Measurements from ENCODE around the gene TMEM208. TPM values are rescaled to one million over a fixed set of nuclear protein-coding genes. Genes with fewer than 3 reads are reported as not detected.

The TMEM208 gene
- total RNA-seq, 1 donor from 2014 or later, result 47.5 TPM

DNA sequence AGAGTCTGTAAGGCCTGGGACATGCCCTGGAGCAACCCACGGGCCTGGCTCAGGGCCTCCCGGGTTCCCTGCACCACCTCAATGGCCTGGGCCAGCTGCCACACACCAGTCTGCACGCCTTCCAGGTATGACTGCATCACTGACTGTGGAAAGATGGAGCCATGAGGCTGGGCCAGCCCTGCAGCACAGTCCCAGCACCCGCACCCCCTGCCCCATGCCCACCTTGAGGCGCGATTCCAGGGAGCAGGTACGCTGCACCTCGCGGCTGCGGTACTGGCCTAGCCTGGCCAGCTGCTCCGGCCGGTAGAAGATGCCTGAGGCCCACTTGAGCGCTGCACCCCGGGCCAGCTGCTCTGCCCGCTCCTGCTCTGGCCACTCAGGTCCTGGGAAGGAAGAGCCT is 38.1 kb upstream of the TMEM208 start:
- H3K4me3 ChIP-seq (ENCODE audit: insufficient read depth, low read depth, low read length), result no peak overlapping the region
- H3K36me3 Mint-ChIP-seq (ENCODE audit: low read depth, unreplicated experiment), result peaks cover 3% of the 10 kb centered on the region
- peaks cover 18% of the 10 kb centered on the region for H3K79me2 ChIP-seq (ENCODE audit: insufficient read depth, low read length)
- peaks cover 27% of the 10 kb centered on the region for H3K4me1 Mint-ChIP-seq (ENCODE audit: low read depth, unreplicated experiment)
- H2AFZ ChIP-seq (ENCODE audit: low read depth, low read length), result no peak overlapping the region
- H3K9me3 ChIP-seq (ENCODE audit: insufficient read depth, low read depth, low read length), result no peaks in the 10 kb centered on the region
- no peak overlapping the region for H3K27ac Mint-ChIP-seq (ENCODE audit: unreplicated experiment)
- H3K27me3 ChIP-seq (ENCODE audit: insufficient read depth, low read length), result no peaks in the 10 kb centered on the region
- H3K27me3 Mint-ChIP-seq (ENCODE audit: low read depth, unreplicated experiment), result no peaks in the 10 kb centered on the region
- H3K9ac ChIP-seq (ENCODE audit: low read length), result no peak overlapping the region
- no peak for TF ChIP-seq EZH2 (IDR thresholded peaks at IDR 0.05; ENCODE audit: insufficient read depth, low read length)
- TF ChIP-seq, protein P1, sequence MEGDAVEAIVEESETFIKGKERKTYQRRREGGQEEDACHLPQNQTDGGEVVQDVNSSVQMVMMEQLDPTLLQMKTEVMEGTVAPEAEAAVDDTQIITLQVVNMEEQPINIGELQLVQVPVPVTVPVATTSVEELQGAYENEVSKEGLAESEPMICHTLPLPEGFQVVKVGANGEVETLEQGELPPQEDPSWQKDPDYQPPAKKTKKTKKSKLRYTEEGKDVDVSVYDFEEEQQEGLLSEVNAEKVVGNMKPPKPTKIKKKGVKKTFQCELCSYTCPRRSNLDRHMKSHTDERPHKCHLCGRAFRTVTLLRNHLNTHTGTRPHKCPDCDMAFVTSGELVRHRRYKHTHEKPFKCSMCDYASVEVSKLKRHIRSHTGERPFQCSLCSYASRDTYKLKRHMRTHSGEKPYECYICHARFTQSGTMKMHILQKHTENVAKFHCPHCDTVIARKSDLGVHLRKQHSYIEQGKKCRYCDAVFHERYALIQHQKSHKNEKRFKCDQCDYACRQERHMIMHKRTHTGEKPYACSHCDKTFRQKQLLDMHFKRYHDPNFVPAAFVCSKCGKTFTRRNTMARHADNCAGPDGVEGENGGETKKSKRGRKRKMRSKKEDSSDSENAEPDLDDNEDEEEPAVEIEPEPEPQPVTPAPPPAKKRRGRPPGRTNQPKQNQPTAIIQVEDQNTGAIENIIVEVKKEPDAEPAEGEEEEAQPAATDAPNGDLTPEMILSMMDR (IDR thresholded peaks at IDR 0.05; ENCODE audit: insufficient read depth, low read depth, low read length), result no peak
- H3K4me1 ChIP-seq (ENCODE audit: insufficient read depth, low read length), result peaks cover 21% of the 10 kb centered on the region
- peaks cover 1% of the 10 kb centered on the region for H3K36me3 ChIP-seq (ENCODE audit: insufficient read depth, low read length)
- no peak overlapping the region for H3K4me3 Mint-ChIP-seq (ENCODE audit: unreplicated experiment)
- H3K27ac ChIP-seq (ENCODE audit: low read depth, low read length), result no peak overlapping the region
- H4K20me1 ChIP-seq (ENCODE audit: insufficient read depth, low read length), result peaks cover 34% of the 10 kb centered on the region
- DNase-seq (ENCODE audit: low read depth) (no peak), FAIRE-seq (no peak)
- H3K4me2 ChIP-seq (ENCODE audit: low read length), result no peak overlapping the region
- no peaks in the 10 kb centered on the region for H3K9me3 Mint-ChIP-seq (ENCODE audit: unreplicated experiment)

DNA sequence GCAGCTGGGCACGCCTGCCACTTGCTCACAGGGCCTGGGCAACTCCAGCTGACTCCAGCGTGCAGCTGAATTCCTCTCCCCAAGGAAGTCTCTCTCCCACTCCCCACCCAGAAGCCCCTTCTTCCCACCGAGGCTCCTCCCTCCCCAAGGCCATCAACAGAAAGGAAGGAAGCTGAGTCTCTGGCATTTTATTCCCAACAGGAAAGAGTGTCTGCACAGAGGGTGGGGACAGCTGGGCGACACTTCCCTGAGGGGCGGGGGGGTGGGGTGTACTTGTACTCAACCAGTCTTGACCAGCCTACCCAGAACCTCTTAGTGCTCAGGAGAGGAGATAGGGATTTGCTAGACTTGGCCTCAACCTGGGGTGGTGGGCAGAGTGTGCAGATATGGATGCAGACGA is 36.9 kb upstream of the TMEM208 start, which contains the start of gene EXOC3L1:
Gene EXOC3L1, minus strand, starts transcription at position 96 of the 400 bp plus-strand sequence. CDS start 460 bp downstream, outside the sequence.
- H3K4me2 ChIP-seq (ENCODE audit: low read length), result no peak within 1 kb of the TSS
- H2AFZ ChIP-seq (ENCODE audit: low read depth, low read length), result no peak within 1 kb of the TSS
- H3K4me3 ChIP-seq (ENCODE audit: insufficient read depth, low read depth, low read length), result no peak within 1 kb of the TSS
- no peak within 1 kb of the TSS for H3K27ac ChIP-seq (ENCODE audit: low read depth, low read length)
- DNase-seq (ENCODE audit: low read depth) (no peak), FAIRE-seq (no peak)
- Mint-ChIP-seq H3K27me3 (ENCODE audit: low read depth, unreplicated experiment) (no peaks in the 10 kb centered on the region), H3K9me3 (ENCODE audit: unreplicated experiment) (no peaks in the 10 kb centered on the region), H3K36me3 (ENCODE audit: low read depth, unreplicated experiment) (peaks cover 9% of the 10 kb centered on the region), H3K27ac (ENCODE audit: unreplicated experiment) (peak within 1 kb of the TSS; percentile 53), H3K4me3 (ENCODE audit: unreplicated experiment) (no peak within 1 kb of the TSS), H3K4me1 (ENCODE audit: low read depth, unreplicated experiment) (peaks cover 27% of the 10 kb centered on the region)
- TF ChIP-seq, protein P1 (IDR thresholded peaks at IDR 0.05; ENCODE audit: insufficient read depth, low read depth, low read length), result no peak
- H3K4me1 ChIP-seq (ENCODE audit: insufficient read depth, low read length), result peaks cover 17% of the 10 kb centered on the region
- no peaks in the 10 kb centered on the region for H3K9me3 ChIP-seq (ENCODE audit: insufficient read depth, low read depth, low read length)
- peaks cover 12% of the 10 kb centered on the region for H3K36me3 ChIP-seq (ENCODE audit: insufficient read depth, low read length)
- H3K9ac ChIP-seq (ENCODE audit: low read length), result no peak within 1 kb of the TSS
- peaks cover 40% of the 10 kb centered on the region for H4K20me1 ChIP-seq (ENCODE audit: insufficient read depth, low read length)
- peaks cover 30% of the 10 kb centered on the region for H3K79me2 ChIP-seq (ENCODE audit: insufficient read depth, low read length)
- no peaks in the 10 kb centered on the region for H3K27me3 ChIP-seq (ENCODE audit: insufficient read depth, low read length)

DNA sequence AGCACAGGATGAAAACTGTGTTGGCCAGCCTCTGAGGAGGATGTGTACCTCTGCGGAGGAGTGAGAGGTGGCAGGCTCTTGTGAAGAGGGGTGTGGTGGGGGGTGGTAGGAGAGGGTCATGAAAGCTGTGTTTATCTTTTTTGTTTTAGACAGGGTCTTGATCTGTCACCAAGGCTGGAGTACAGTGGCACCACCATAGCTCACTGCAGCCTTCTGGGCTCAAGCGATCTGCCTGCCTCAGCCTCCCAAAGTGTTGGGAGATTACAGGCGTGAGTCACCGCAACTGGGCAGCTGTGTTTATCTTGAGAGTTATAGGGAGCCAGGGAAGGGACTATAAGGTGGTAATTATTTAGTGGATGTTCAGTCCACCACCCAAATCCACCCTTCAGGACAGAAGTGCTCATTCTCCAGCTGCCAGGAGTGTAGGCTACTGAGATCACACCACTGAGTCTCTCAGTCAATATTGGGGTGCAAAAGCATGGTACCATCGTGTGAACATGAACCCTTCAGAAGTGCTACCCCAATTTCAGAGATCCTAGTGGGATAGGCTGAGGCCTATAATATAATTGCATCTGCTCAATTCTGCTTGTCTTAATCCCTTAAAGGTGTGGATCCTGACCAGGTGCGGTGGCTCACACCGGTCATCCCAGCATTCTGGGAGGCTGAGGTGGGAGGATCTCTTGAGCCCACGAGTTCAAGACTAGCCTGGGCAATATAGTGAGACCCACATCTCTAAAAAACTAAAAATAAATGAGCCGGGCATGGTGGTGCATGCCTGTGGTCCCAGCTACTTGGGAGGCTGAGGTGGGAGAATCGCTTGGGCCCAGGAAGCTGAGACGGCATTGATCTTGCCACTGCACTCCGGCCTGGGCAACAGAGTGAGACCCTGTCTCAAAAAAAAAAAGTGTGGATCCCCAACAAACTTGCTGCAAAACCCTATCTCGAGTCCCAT is 36.2 kb upstream of the TMEM208 start:
- H2AFZ ChIP-seq (ENCODE audit: low read depth, low read length), result no peak overlapping the region
- H3K27me3 Mint-ChIP-seq (ENCODE audit: low read depth, unreplicated experiment), result no peaks in the 10 kb centered on the region
- peaks cover 18% of the 10 kb centered on the region for H3K36me3 ChIP-seq (ENCODE audit: insufficient read depth, low read length)
- no peak overlapping the region for H3K4me3 ChIP-seq (ENCODE audit: insufficient read depth, low read depth, low read length)
- H3K4me3 Mint-ChIP-seq (ENCODE audit: unreplicated experiment), result peak overlapping the region; percentile 93
- peaks cover 15% of the 10 kb centered on the region for H3K36me3 Mint-ChIP-seq (ENCODE audit: low read depth, unreplicated experiment)
- TF ChIP-seq EZH2 (IDR thresholded peaks at IDR 0.05; ENCODE audit: insufficient read depth, low read length), result no peak
- TF ChIP-seq, protein P1 (IDR thresholded peaks at IDR 0.05; ENCODE audit: insufficient read depth, low read depth, low read length), result no peak
- H3K9me3 Mint-ChIP-seq (ENCODE audit: unreplicated experiment), result no peaks in the 10 kb centered on the region
- H4K20me1 ChIP-seq (ENCODE audit: insufficient read depth, low read length), result peaks cover 40% of the 10 kb centered on the region
- no peak overlapping the region for H3K4me2 ChIP-seq (ENCODE audit: low read length)
- H3K27me3 ChIP-seq (ENCODE audit: insufficient read depth, low read length), result no peaks in the 10 kb centered on the region
- DNase-seq (ENCODE audit: low read depth) (no peak), FAIRE-seq (no peak)
- H3K27ac Mint-ChIP-seq (ENCODE audit: unreplicated experiment), result no peak overlapping the region
- no peak overlapping the region for H3K9ac ChIP-seq (ENCODE audit: low read length)
- H3K4me1 ChIP-seq (ENCODE audit: insufficient read depth, low read length), result peaks cover 15% of the 10 kb centered on the region
- H3K4me1 Mint-ChIP-seq (ENCODE audit: low read depth, unreplicated experiment), result peaks cover 21% of the 10 kb centered on the region
- no peak overlapping the region for H3K27ac ChIP-seq (ENCODE audit: low read depth, low read length)
- no peaks in the 10 kb centered on the region for H3K9me3 ChIP-seq (ENCODE audit: insufficient read depth, low read depth, low read length)
- peaks cover 36% of the 10 kb centered on the region for H3K79me2 ChIP-seq (ENCODE audit: insufficient read depth, low read length)
